Glutamatergic neuron (in vitro differentiated cells): Measurements from ENCODE around the gene TMSB4X. TPM values are rescaled to one million over a fixed set of nuclear protein-coding genes. Genes with fewer than 3 reads are reported as not detected.
A peak's percentile ranks its signal among the peaks of the same experiment; 100 is the strongest.

Source experiments
- DNase-seq: peaks from one replicate; pipeline ENCODE4 v3.0.0; 2022
- H3K27ac Mint-ChIP-seq: one replicate; pipeline ENCODE4 v1.8.0; 2020; ENCODE audit warnings: mild to moderate bottlenecking, mixed read lengths, inconsistent platforms; ENCODE audit not compliant: unreplicated experiment
- H3K27me3 Mint-ChIP-seq: one replicate; pipeline ENCODE4 v1.8.0; 2020; ENCODE audit warnings: mild to moderate bottlenecking, moderate library complexity, mixed read lengths, inconsistent platforms; ENCODE audit not compliant: unreplicated experiment
- H3K36me3 Mint-ChIP-seq: one replicate; pipeline ENCODE4 v1.8.0; 2020; ENCODE audit warnings: mild to moderate bottlenecking, mixed read lengths, inconsistent platforms; ENCODE audit not compliant: unreplicated experiment
- H3K4me1 Mint-ChIP-seq: one replicate; pipeline ENCODE4 v1.8.0; 2020; ENCODE audit warnings: mild to moderate bottlenecking, low read depth, mixed read lengths, inconsistent platforms; ENCODE audit not compliant: unreplicated experiment
- H3K4me3 Mint-ChIP-seq: one replicate; pipeline ENCODE4 v1.8.0; 2020; ENCODE audit warnings: mild to moderate bottlenecking, mixed read lengths, inconsistent platforms; ENCODE audit not compliant: unreplicated experiment
- H3K9me3 Mint-ChIP-seq: one replicate; pipeline ENCODE4 v1.8.0; 2020; ENCODE audit warnings: mild to moderate bottlenecking, moderate library complexity, mixed read lengths, inconsistent platforms; ENCODE audit not compliant: unreplicated experiment
- total RNA-seq: library from RNA; stranded (reverse); fragmentation: NEBNext Ultra II Directional; extraction: Animal tissue kit (Norgen Biotek cat#: 25700); gene quantifications from one replicate; pipeline ENCODE4 v1.2.1, GENCODE V29; 2021; ENCODE audit not compliant: unreplicated experiment
- TF ChIP-seq, protein P1 (sequence below): fragments of 200-600 bp; sonication (generic); IDR thresholded peaks from one replicate; pipeline ENCODE4 v1.5.0; 2021; ENCODE audit not compliant: partially characterized antibody, unreplicated experiment

TMSB4X gene
- total RNA-seq, 1 donor from 2014 or later = 4,532 TPM

DNA sequence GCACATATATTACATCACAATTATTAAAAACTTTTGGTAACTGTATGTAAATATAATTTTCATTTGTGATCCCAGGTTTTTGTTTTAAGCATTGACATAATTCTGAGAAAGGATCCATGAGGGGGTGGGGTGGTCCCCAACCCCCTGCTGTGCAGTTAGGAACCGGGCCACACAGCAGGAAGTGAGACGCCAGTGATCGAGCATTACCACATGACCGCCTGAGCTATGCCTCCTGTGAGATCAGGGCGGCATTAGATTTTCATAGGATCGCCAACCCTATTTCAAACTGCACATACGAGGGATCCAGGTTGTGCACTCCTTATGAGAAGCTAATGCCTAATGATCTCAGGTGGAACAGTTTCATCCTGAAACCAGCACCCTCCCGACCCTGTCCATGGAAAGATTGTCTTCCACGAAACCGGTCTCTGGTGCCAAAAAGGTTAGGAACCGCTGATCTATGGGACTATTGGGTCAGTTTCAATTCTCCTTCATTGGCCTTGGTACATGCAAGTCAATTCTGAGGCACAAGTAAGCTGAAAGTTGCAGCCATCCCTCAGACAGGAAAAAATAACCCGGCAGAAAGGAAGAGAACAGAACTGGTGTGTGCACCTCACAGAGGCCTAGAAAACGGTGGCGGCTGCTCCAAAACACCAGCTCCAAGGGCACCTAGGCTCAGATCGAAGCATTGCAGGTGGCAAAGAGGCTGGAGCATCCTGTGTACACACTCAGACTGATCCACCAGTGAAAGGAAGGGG is 7.0 kb upstream of the TMSB4X start:
- no peak for DNase-seq
- Mint-ChIP-seq H3K36me3 (no peaks in the 10 kb centered on the region), H3K4me1 (peaks cover 24% of the 10 kb centered on the region), H3K27me3 (no peaks in the 10 kb centered on the region), H3K27ac (no peak overlapping the region), H3K4me3 (no peak overlapping the region), H3K9me3 (peaks cover 3% of the 10 kb centered on the region)
- TF ChIP-seq, protein P1, sequence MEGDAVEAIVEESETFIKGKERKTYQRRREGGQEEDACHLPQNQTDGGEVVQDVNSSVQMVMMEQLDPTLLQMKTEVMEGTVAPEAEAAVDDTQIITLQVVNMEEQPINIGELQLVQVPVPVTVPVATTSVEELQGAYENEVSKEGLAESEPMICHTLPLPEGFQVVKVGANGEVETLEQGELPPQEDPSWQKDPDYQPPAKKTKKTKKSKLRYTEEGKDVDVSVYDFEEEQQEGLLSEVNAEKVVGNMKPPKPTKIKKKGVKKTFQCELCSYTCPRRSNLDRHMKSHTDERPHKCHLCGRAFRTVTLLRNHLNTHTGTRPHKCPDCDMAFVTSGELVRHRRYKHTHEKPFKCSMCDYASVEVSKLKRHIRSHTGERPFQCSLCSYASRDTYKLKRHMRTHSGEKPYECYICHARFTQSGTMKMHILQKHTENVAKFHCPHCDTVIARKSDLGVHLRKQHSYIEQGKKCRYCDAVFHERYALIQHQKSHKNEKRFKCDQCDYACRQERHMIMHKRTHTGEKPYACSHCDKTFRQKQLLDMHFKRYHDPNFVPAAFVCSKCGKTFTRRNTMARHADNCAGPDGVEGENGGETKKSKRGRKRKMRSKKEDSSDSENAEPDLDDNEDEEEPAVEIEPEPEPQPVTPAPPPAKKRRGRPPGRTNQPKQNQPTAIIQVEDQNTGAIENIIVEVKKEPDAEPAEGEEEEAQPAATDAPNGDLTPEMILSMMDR = no peak

DNA sequence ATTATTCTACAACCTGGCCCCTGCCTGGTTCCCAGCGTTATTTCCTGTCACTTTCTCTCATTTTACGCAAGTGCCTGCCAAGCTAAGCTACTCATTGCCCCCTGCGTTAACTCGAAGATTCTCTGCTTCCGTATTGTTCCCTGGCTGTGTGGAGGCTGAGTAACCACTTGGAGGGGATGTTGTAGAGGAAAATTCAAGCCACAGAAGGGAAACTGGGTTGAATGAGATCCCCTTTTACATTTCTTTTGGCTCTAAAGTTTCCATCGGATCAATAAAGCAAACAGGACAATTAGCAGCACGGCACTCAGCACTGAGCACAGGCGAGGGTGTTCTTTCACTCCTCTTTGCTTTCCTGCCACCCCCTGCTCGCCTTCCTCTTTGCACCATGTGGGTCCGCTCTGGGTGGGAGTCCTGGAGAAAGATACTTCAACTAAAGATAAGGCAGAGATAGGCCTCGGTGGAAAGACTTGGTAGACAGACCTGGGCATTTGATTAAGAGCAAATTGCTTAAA is 4.2 kb upstream of the TMSB4X start:
- H3K9me3 Mint-ChIP-seq = peaks cover 14% of the 10 kb centered on the region
- H3K36me3 Mint-ChIP-seq = no peaks in the 10 kb centered on the region
- TF ChIP-seq, protein P1 = no peak
- H3K27ac Mint-ChIP-seq = peak overlapping the region; percentile 92
- DNase-seq = peak; percentile 28
- H3K4me1 Mint-ChIP-seq = peaks cover 30% of the 10 kb centered on the region
- peak overlapping the region; percentile 68 for H3K4me3 Mint-ChIP-seq
- H3K27me3 Mint-ChIP-seq = peaks cover 17% of the 10 kb centered on the region

DNA sequence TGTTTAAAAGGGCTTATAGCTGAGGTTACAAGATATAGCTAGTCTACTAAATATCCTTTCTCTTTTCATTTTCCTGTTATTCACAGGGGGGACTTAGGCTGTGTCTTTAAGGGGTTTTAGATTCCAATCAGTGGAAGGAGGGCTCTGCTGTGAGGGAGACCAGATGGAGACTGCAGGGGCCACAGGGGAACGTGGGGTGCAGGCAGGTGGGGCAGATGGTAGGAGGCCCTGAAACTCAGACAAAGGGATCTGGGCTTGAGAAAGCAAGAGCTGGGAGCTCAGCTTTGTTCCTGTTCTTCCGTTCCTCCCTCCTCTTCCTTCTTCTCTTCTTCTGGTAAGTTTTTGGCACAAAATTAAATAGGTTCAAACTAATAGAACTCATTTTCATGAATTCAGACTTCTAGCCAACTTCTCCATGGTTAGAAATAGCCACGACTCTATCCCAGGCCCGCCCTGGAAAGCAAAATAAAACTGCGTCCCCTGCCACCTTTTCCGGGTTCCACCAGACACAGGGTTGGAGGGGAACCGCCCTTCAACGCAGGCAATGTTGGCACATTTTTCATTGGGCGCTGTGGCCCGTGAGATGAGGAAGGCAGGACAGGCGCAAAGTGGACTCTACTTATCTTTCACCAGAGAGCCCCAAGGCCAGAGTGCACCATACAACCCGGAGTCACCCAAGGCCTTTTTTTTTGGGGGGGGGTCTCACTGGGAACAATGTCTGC is 3.5 kb upstream of the TMSB4X start:
- Mint-ChIP-seq H3K9me3 (peaks cover 18% of the 10 kb centered on the region), H3K36me3 (no peaks in the 10 kb centered on the region), H3K27ac (peak overlapping the region; percentile 92), H3K4me1 (peaks cover 30% of the 10 kb centered on the region), H3K4me3 (peak overlapping the region; percentile 68), H3K27me3 (peaks cover 22% of the 10 kb centered on the region)
- DNase-seq = no peak
- TF ChIP-seq, protein P1 = no peak

DNA sequence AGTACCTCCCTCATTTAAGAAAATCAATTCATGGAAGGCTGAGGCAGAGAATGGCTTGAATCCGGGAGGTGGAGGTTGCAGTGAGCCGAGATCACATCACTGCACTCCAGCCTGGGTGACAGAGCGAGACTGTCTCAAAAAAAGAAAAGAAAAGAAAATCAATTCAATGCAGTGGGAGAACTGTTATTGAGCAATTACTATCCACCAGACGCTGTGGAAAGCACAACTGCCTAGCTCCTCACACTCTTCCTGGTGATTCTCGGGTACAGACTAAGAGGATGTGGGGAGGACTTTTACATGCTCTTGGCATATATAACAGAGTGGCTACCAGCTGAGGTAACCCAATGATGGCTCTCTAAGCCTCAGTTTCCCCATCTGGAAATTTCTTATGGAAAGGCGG is 2.7 kb upstream of the TMSB4X start:
- no peaks in the 10 kb centered on the region for H3K36me3 Mint-ChIP-seq
- H3K9me3 Mint-ChIP-seq = peaks cover 26% of the 10 kb centered on the region
- peak overlapping the region; percentile 82 for H3K27ac Mint-ChIP-seq
- H3K4me1 Mint-ChIP-seq = peaks cover 30% of the 10 kb centered on the region
- H3K27me3 Mint-ChIP-seq = peaks cover 27% of the 10 kb centered on the region
- DNase-seq = no peak
- H3K4me3 Mint-ChIP-seq = peak overlapping the region; percentile 38
- TF ChIP-seq, protein P1 = no peak
